Trophoblast cell (in vitro differentiated cells and primary cell): ENCODE data around the gene CDRT4.

Source experiments
- DNase-seq, 2 donors: peaks; one replicate each; pipeline ENCODE4 v3.0.0-alpha.2; 2016
- H2AFZ ChIP-seq: 2 replicates; pipeline ENCODE4 v1.6.1; 2013; ENCODE audit warnings: low read length, moderate library complexity, mild to moderate bottlenecking; ENCODE audit not compliant: insufficient read depth, poor library complexity
- H2AK5ac ChIP-seq: 2 replicates; pipeline ENCODE4 v1.6.1; 2013; ENCODE audit warnings: mild to moderate bottlenecking, low read length
- H2BK120ac ChIP-seq: 2 replicates; pipeline ENCODE4 v1.6.1; 2013; ENCODE audit warnings: low read length, mild to moderate bottlenecking, moderate library complexity; ENCODE audit not compliant: insufficient read depth, poor library complexity
- H2BK12ac ChIP-seq: 2 replicates; pipeline ENCODE4 v1.6.1; 2013; ENCODE audit warnings: mild to moderate bottlenecking, low read length, moderate library complexity
- H2BK5ac ChIP-seq: 2 replicates; pipeline ENCODE4 v1.6.1; 2013; ENCODE audit warnings: low read length, low read depth, moderate library complexity, mild to moderate bottlenecking; ENCODE audit not compliant: poor library complexity
- H3K14ac ChIP-seq: 2 replicates; pipeline ENCODE4 v1.6.1; 2013; ENCODE audit warnings: mild to moderate bottlenecking, low read length
- H3K18ac ChIP-seq: 2 replicates; pipeline ENCODE4 v1.6.1; 2013; ENCODE audit warnings: mild to moderate bottlenecking, low read length
- H3K23ac ChIP-seq: 2 replicates; pipeline ENCODE4 v1.6.1; 2013; ENCODE audit warnings: low read length
- H3K27ac ChIP-seq: 2 replicates; pipeline ENCODE4 v1.5.1; 2013; ENCODE audit warnings: low read depth, mild to moderate bottlenecking, inconsistent platforms, low read length, moderate library complexity
- H3K27me3 ChIP-seq: 2 replicates; pipeline ENCODE4 v1.6.1; 2013; ENCODE audit warnings: inconsistent platforms, mild to moderate bottlenecking, low read length, moderate library complexity; ENCODE audit not compliant: insufficient read depth
- H3K36me3 ChIP-seq, 2 experiments: 1 replicate in 1 of 2; 2 replicates in 1 of 2; pipeline ENCODE4 v1.6.1; 2013; ENCODE audit warnings: low read length in 2 of 2, mild to moderate bottlenecking in 2 of 2, moderate library complexity in 1 of 2; ENCODE audit not compliant: insufficient read depth in 2 of 2, control insufficient read depth in 1 of 2
- H3K4ac ChIP-seq: 2 replicates; pipeline ENCODE4 v1.6.1; 2013; ENCODE audit warnings: low read depth, mild to moderate bottlenecking, low read length, moderate library complexity
- H3K4me1 ChIP-seq, 2 experiments: 1 replicate in 1 of 2; 2 replicates in 1 of 2; pipeline ENCODE4 v1.6.1; 2013; ENCODE audit warnings: low read length in 2 of 2, mild to moderate bottlenecking in 2 of 2, moderate library complexity in 1 of 2; ENCODE audit not compliant: insufficient read depth in 2 of 2, control insufficient read depth in 1 of 2
- H3K4me2 ChIP-seq: 2 replicates; pipeline ENCODE4 v1.6.1; 2013; ENCODE audit warnings: inconsistent platforms, mild to moderate bottlenecking, low read length, moderate library complexity
- H3K4me3 ChIP-seq: 2 replicates; pipeline ENCODE4 v1.5.1; 2013; ENCODE audit warnings: mild to moderate bottlenecking, low read depth, low read length, inconsistent platforms
- H3K79me1 ChIP-seq: one replicate; pipeline ENCODE4 v1.6.1; 2013; ENCODE audit warnings: low read length
- H3K79me2 ChIP-seq: 2 replicates; pipeline ENCODE4 v1.6.1; 2013; ENCODE audit warnings: low read length, mild to moderate bottlenecking; ENCODE audit not compliant: control insufficient read depth, insufficient read depth, poor library complexity
- H3K9ac ChIP-seq: 2 replicates; pipeline ENCODE4 v1.6.1; 2013; ENCODE audit warnings: mild to moderate bottlenecking, low read length
- H3K9me3 ChIP-seq: 2 replicates; pipeline ENCODE4 v1.6.1; 2013; ENCODE audit warnings: low read depth, mild to moderate bottlenecking, control low read depth, inconsistent platforms, low read length; ENCODE audit not compliant: insufficient read depth
- H4K12ac ChIP-seq: 2 replicates; pipeline ENCODE4 v1.6.1; 2013; ENCODE audit warnings: low read depth, mild to moderate bottlenecking, low read length, moderate library complexity
- H4K8ac ChIP-seq: 2 replicates; pipeline ENCODE4 v1.6.1; 2013; ENCODE audit warnings: low read depth, mild to moderate bottlenecking, low read length, moderate library complexity
- H4K91ac ChIP-seq: one replicate; pipeline ENCODE4 v1.6.1; 2013; ENCODE audit warnings: low read depth, mild to moderate bottlenecking, low read length, moderate library complexity
- WGBS: extraction: QIAGEN DNeasy Blood & Tissue Kit; methylation state at CpG from one replicate; pipeline ENCODE4 v1.1.7; 2013; ENCODE audit warnings: missing lambda C conversion rate; ENCODE audit not compliant: insufficient read length, insufficient coverage; ENCODE audit errors: extremely low coverage; 5-methylcytosine and 5-hydroxymethylcytosine counted together

The CDRT4 gene

GRCh38 chr17:15481481-15481880, 14.1 kb upstream of the CDRT4 start:
- Histone ChIP-seq H3K27me3 (no peaks in the 10 kb centered on the region), H3K14ac (no peak overlapping the region), H4K91ac (no peak overlapping the region), H3K23ac (no peak overlapping the region), H3K79me1 (no peaks in the 10 kb centered on the region), H3K4me1 (peaks cover 3 to 12% of the 10 kb centered on the region in 2 experiments), H3K36me3 (peaks cover 0 to 5% of the 10 kb centered on the region in 2 experiments), H2AFZ (no peak overlapping the region), H3K9ac (no peak overlapping the region), H3K79me2 (no peaks in the 10 kb centered on the region), H3K4me2 (no peak overlapping the region), H3K9me3 (no peaks in the 10 kb centered on the region), H3K4ac (no peak overlapping the region), H3K4me3 (no peak overlapping the region), H2BK120ac (no peak overlapping the region), H4K12ac (no peak overlapping the region), H3K18ac (no peak overlapping the region), H2AK5ac (no peak overlapping the region), H4K8ac (no peak overlapping the region), H3K27ac (no peak overlapping the region), H2BK5ac (no peak overlapping the region), H2BK12ac (no peak overlapping the region)
- no CpG with 5 or more reads among the region's 6 CpGs for WGBS
- no peak for DNase-seq

- H3K4ac ChIP-seq = no peak overlapping the region
- H2AK5ac ChIP-seq = no peak overlapping the region
Measured at GRCh38 chr17:15480204-15480603, 12.8 kb upstream of the CDRT4 start.

GRCh38 chr17:15479703-15480102, 12.3 kb upstream of the CDRT4 start:
- no peak for DNase-seq
- Histone ChIP-seq H4K12ac (no peak overlapping the region), H2AFZ (no peak overlapping the region), H2BK5ac (no peak overlapping the region), H3K4me2 (no peak overlapping the region), H3K79me2 (no peaks in the 10 kb centered on the region), H3K18ac (no peak overlapping the region), H3K27ac (no peak overlapping the region), H2BK120ac (no peak overlapping the region), H3K36me3 (peaks cover 0 to 5% of the 10 kb centered on the region in 2 experiments), H4K8ac (no peak overlapping the region), H3K14ac (no peak overlapping the region), H3K9me3 (no peaks in the 10 kb centered on the region), H3K4me3 (no peak overlapping the region), H2AK5ac (no peak overlapping the region), H3K4me1 (peaks cover 5 to 10% of the 10 kb centered on the region in 2 experiments), H3K4ac (no peak overlapping the region), H2BK12ac (no peak overlapping the region), H3K79me1 (no peaks in the 10 kb centered on the region), H3K27me3 (no peaks in the 10 kb centered on the region), H3K9ac (no peak overlapping the region), H3K23ac (no peak overlapping the region), H4K91ac (no peak overlapping the region)

More at GRCh38 chr17:15480204-15480603, 12.8 kb upstream of the CDRT4 start:
- no peak overlapping the region for H3K14ac ChIP-seq
- no peaks in the 10 kb centered on the region for H3K79me2 ChIP-seq
- no peak overlapping the region for H4K91ac ChIP-seq
- WGBS = no CpG with 5 or more reads among the region's 6 CpGs
- H4K12ac ChIP-seq = no peak overlapping the region
- no peak overlapping the region for H2AFZ ChIP-seq
- peaks cover 0 to 5% of the 10 kb centered on the region in 2 experiments for H3K36me3 ChIP-seq
- H2BK120ac ChIP-seq = no peak overlapping the region
- no peak overlapping the region for H3K18ac ChIP-seq
- H2BK12ac ChIP-seq = no peak overlapping the region
- no peak for DNase-seq
- no peak overlapping the region for H3K9ac ChIP-seq
- no peak overlapping the region for H3K4me2 ChIP-seq
- H3K27ac ChIP-seq = no peak overlapping the region
- H3K23ac ChIP-seq = no peak overlapping the region
- no peak overlapping the region for H4K8ac ChIP-seq
- H3K9me3 ChIP-seq = no peaks in the 10 kb centered on the region
- no peak overlapping the region for H2BK5ac ChIP-seq
- no peaks in the 10 kb centered on the region for H3K27me3 ChIP-seq
- no peaks in the 10 kb centered on the region for H3K79me1 ChIP-seq
- peaks cover 5 to 10% of the 10 kb centered on the region in 2 experiments for H3K4me1 ChIP-seq
- no peak overlapping the region for H3K4me3 ChIP-seq

GRCh38 chr17:15478845-15479244, 11.4 kb upstream of the CDRT4 start:
- H3K4me1 ChIP-seq = peaks cover 5 to 10% of the 10 kb centered on the region in 2 experiments
- no peak overlapping the region for H3K14ac ChIP-seq
- no peaks in the 10 kb centered on the region for H3K9me3 ChIP-seq
- no peak overlapping the region for H3K9ac ChIP-seq
- H3K36me3 ChIP-seq = peaks cover 0 to 5% of the 10 kb centered on the region in 2 experiments
- no peak overlapping the region for H3K23ac ChIP-seq
- H3K79me2 ChIP-seq = no peaks in the 10 kb centered on the region
- no peaks in the 10 kb centered on the region for H3K27me3 ChIP-seq
- no peak overlapping the region for H4K8ac ChIP-seq
- no peak overlapping the region for H3K4me2 ChIP-seq
- H4K91ac ChIP-seq = peak overlapping the region; percentile 35
- DNase-seq = no peak
- H2BK120ac ChIP-seq = no peak overlapping the region
- peak overlapping the region; percentile 54 for H2BK12ac ChIP-seq
- no CpG with 5 or more reads among the region's 5 CpGs for whole genome bisulfite sequencing
- H2AFZ ChIP-seq = no peak overlapping the region
- H3K27ac ChIP-seq = no peak overlapping the region
- H3K4me3 ChIP-seq = no peak overlapping the region
- H3K79me1 ChIP-seq = no peaks in the 10 kb centered on the region
- H3K4ac ChIP-seq = no peak overlapping the region
- H2AK5ac ChIP-seq = no peak overlapping the region
- no peak overlapping the region for H4K12ac ChIP-seq
- H3K18ac ChIP-seq = no peak overlapping the region
- no peak overlapping the region for H2BK5ac ChIP-seq
